MG63 (cell line): ENCODE data around the gene ZNF579. TPM values are rescaled to one million over a fixed set of nuclear protein-coding genes. Genes with fewer than 3 reads are reported as not detected.

Experiments
- total RNA-seq: library from RNA; depleted of rRNA; stranded (reverse); fragments of >200 nt; shearing (Covaris generic); gene quantifications from 2 replicates; pipeline ENCODE4 v1.2.3, GENCODE V29; 2014; ENCODE audit warnings: low replicate concordance; rRNA removed

ZNF579 gene
- total RNA-seq, 1 experiment from 2014 or later: 8.6 TPM

Other genes starting within 250 kb of the ZNF579 start
- 2.8 and 11.1 TPM in 2 replicates for gene KMT5C, start 241.0 kb downstream of the ZNF579 start, total RNA-seq
- gene COX6B2, start 226.1 kb downstream of the ZNF579 start, total RNA-seq: not detected in 2 replicates
- not detected in 2 replicates for gene GARIN5B, start 217.6 kb downstream of the ZNF579 start, total RNA-seq
- gene IL11, start 210.4 kb downstream of the ZNF579 start, total RNA-seq: 0.95 TPM in 1 of 2 replicates, not detected in the other
- gene TMEM190, start 204.0 kb downstream of the ZNF579 start, total RNA-seq: not detected in 2 replicates
- gene TMEM238, start 196.6 kb downstream of the ZNF579 start, total RNA-seq: 3.5 TPM in 1 of 2 replicates, not detected in the other
- 127 and 409 TPM in 2 replicates for gene RPL28, start 194.9 kb downstream of the ZNF579 start, total RNA-seq
- gene UBE2S, start 173.1 kb downstream of the ZNF579 start, total RNA-seq: 369 and 440 TPM in 2 replicates
- gene SHISA7, start 137.5 kb downstream of the ZNF579 start, total RNA-seq: not detected in 2 replicates
- gene ISOC2, start 119.2 kb downstream of the ZNF579 start, total RNA-seq: 149 and 180 TPM in 2 replicates
- not detected in 2 replicates for gene C19orf85, start 116.1 kb downstream of the ZNF579 start, total RNA-seq
- 3.1 and 4.0 TPM in 2 replicates for gene ZNF628, start 104.2 kb downstream of the ZNF579 start, total RNA-seq
- gene NAT14, start 95.7 kb downstream of the ZNF579 start, total RNA-seq: 19.7 and 35.1 TPM in 2 replicates
- 1.4 TPM in 1 of 2 replicates, not detected in the other for gene SSC5D, start 92.4 kb downstream of the ZNF579 start, total RNA-seq
- gene SBK2, start 43.7 kb downstream of the ZNF579 start, total RNA-seq: 0.20 TPM in 1 of 2 replicates, not detected in the other
- 0.43 TPM in 1 of 2 replicates, not detected in the other for gene SBK3, start 35.3 kb downstream of the ZNF579 start, total RNA-seq
- 2.9 and 4.0 TPM in 2 replicates for gene FIZ1, start 18.7 kb upstream of the ZNF579 start, total RNA-seq
- 7.9 and 22.4 TPM in 2 replicates for gene ZNF524, start 19.4 kb upstream of the ZNF579 start, total RNA-seq
- gene ZNF865, start 24.8 kb upstream of the ZNF579 start, total RNA-seq: 0.66 and 0.69 TPM in 2 replicates
- gene ZNF784, start 43.7 kb upstream of the ZNF579 start, total RNA-seq: 9.0 and 12.6 TPM in 2 replicates
- 7.5 and 8.0 TPM in 2 replicates for gene ZNF580, start 60.2 kb upstream of the ZNF579 start, total RNA-seq
- 8.7 and 17.5 TPM in 2 replicates for gene ZNF581, start 62.8 kb upstream of the ZNF579 start, total RNA-seq
- gene CCDC106, start 67.4 kb upstream of the ZNF579 start, total RNA-seq: 1.3 and 4.8 TPM in 2 replicates
- 128 and 226 TPM in 2 replicates for gene U2AF2, start 74.2 kb upstream of the ZNF579 start, total RNA-seq
- gene EPN1, start 94.4 kb upstream of the ZNF579 start, total RNA-seq: 57.1 and 158 TPM in 2 replicates
- gene NLRP9, start 157.6 kb upstream of the ZNF579 start, total RNA-seq: not detected in 2 replicates
- gene RFPL4A, start 178.2 kb upstream of the ZNF579 start, total RNA-seq: not detected in 2 replicates
- gene RFPL4AL1, start 188.3 kb upstream of the ZNF579 start, total RNA-seq: not detected in 2 replicates